Body of pancreas (tissue), 4 donors: ENCODE results near the gene LYSMD2. TPM values are rescaled to one million over a fixed set of nuclear protein-coding genes. Genes with fewer than 3 reads are reported as not detected.

ENCODE experiments used
- ATAC-seq: fragments of 150-250 bp; one replicate; pipeline ENCODE4 v1.9.1; 2016
- DNase-seq, 4 donors: peaks; one replicate each; pipeline ENCODE4 v3.0.0-alpha.2; 2019
- H3K27ac ChIP-seq, 4 donors: fragments of 200-600 bp; sonication (generic); 1 replicate in 3 of 4; 2 replicates in 1 of 4; pipeline versions ENCODE4 v1.5.1 to v1.6.1; 2016 to 2019; ENCODE audit warnings: mild to moderate bottlenecking in 1 of 4, mixed read lengths in 1 of 4, moderate library complexity in 1 of 4
- H3K27me3 ChIP-seq, 2 donors: fragments of 200-600 bp; sonication (generic); one replicate each; pipeline ENCODE4 v1.6.0; 2016; ENCODE audit warnings: mild to moderate bottlenecking in 1 of 2
- H3K36me3 ChIP-seq, 2 donors: fragments of 200-600 bp; sonication (generic); replicated peaks in 1 of 2; 2 replicates each; pipeline ENCODE4 v1.5.1; 2016; ENCODE audit warnings: low read depth in 2 of 2; ENCODE audit not compliant: insufficient read depth in 1 of 2
- H3K4me1 ChIP-seq: fragments of 200-600 bp; sonication (generic); one replicate; pipeline ENCODE4 v1.6.0; 2016
- H3K4me3 ChIP-seq, 2 donors: fragments of 200-600 bp; sonication (generic); 1 replicate in 1 of 2; 2 replicates in 1 of 2; pipeline ENCODE4 v1.5.1; 2016 to 2019
- H3K9me3 ChIP-seq, 3 donors: fragments of 200-600 bp; sonication (generic); 1 replicate in 2 of 3; 2 replicates in 1 of 3; pipeline ENCODE4 v1.5.1; 2016
- POLR2A ChIP-seq, 3 donors: fragments of 450-650 bp; IDR thresholded peaks; one replicate each; pipeline ENCODE4 v1.6.1; 2016; ENCODE audit warnings: antibody characterized with exemption in 3 of 3, mild to moderate bottlenecking in 2 of 3
- WGBS, 2 donors: methylation state at CpG; one replicate each; pipeline ENCODE4 v1.1.5; 2017; 5-methylcytosine and 5-hydroxymethylcytosine counted together
- intact Hi-C: fragments of 100-400 bp; cut with DNase I; formaldehyde crosslinking; loops from one replicate; pipeline ENCODE4 v1.15.1; 2023
- total RNA-seq, 2 donors: library from RNA; depleted of rRNA; stranded (reverse); fragments of >200 nt; gene quantifications; one replicate each; pipeline ENCODE4 v1.1.0, GENCODE V29; 2016
- TF ChIP-seq, protein P1 (sequence below), 7 experiments: fragments of 450-650 bp in 4 of 7; fragments of 200-600 bp in 3 of 7; sonication (generic) in 3 of 7; IDR thresholded peaks; one replicate each; pipeline ENCODE4 v1.5.1; 2016 to 2019; ENCODE audit warnings: antibody characterized with exemption in 7 of 7

The LYSMD2 gene
- total RNA-seq, 2 donors from 2014 or later: 8.0 to 20.1 TPM

DNA sequence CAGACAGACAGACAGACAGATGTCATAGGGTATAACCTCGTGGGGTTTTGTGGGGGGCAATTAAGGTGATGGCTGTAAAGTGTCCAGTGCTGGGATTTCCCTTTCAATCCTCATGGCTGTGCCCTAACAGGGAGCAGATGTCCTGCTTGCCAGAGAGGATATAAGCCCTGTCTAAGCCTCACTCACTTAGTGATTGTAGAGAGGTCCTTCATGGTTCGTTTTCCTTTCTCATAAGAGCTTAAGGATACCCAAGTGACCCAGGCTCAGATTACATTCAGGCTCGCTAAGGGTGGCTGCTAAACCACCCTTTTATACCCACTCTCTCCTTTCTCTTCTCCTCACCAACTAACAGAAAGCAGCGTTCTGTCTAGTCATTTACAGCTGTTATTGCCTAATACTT lies 19.2 kb downstream of the LYSMD2 start:
- TF ChIP-seq POLR2A (IDR thresholded peaks at IDR 0.05): no peak
- 61 to 62% methylated on average over 4 of the region's 4 CpGs for WGBS, 2 donors
- Histone ChIP-seq H3K4me3 (no peak overlapping the region), H3K27ac (no peak overlapping the region), H3K4me1 (no peaks in the 10 kb centered on the region), H3K9me3 (no peaks in the 10 kb centered on the region), H3K36me3 (no peaks in the 10 kb centered on the region), H3K27me3 (no peaks in the 10 kb centered on the region)
- DNase-seq: no peak
- no peak for ATAC-seq
- intact Hi-C loops: no loop called here

DNA sequence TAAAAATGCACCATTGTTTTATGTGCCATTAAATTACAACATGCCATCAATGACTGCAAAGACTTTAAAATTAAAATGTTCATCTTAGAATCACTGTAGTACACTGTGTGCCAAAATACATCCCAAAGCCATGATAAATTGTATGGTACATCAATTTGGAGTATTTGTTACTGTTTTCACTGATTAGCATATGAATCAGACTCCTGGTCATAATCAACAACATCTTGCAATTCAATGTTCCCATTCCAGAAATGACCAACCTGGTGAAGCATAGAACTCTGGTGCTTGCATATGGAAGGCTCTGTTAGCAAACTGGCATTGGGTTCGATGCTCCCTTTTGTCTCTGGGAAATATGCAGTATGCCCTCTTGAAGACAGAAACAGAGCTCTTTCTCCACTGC lies 22.5 kb downstream of the LYSMD2 start:
- H3K27me3 ChIP-seq: no peaks in the 10 kb centered on the region
- intact Hi-C loops: no loop called here

DNA sequence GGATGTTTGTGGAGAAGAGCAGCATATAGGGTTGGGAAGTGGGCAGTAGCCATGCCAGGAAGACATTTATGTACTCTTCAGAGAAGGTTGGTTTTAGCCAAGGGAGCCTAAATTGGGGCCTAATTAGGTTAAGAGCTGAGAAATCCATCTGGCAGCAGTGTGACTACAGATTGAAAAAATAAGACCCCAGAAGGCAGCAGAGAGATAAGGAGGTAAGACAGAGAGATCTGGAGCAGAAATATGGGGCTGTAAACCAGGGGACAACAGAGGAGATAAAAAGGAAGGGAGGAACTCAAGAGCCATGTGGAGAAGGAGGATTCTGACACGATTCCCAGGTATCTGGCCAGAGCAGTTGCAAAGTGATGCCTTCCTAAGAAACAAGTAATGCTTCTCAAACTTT lies 23.3 kb downstream of the LYSMD2 start:
- intact Hi-C loops: no loop called here
- ATAC-seq: no peak
- Histone ChIP-seq H3K36me3 (no peaks in the 10 kb centered on the region), H3K9me3 (no peaks in the 10 kb centered on the region), H3K27ac (no peak overlapping the region), H3K4me3 (no peak overlapping the region), H3K27me3 (no peaks in the 10 kb centered on the region), H3K4me1 (peaks cover under 1% of the 10 kb centered on the region)
- 81 to 83% methylated on average over 1 of the region's 1 CpG for WGBS, 2 donors
- TF ChIP-seq, protein P1, sequence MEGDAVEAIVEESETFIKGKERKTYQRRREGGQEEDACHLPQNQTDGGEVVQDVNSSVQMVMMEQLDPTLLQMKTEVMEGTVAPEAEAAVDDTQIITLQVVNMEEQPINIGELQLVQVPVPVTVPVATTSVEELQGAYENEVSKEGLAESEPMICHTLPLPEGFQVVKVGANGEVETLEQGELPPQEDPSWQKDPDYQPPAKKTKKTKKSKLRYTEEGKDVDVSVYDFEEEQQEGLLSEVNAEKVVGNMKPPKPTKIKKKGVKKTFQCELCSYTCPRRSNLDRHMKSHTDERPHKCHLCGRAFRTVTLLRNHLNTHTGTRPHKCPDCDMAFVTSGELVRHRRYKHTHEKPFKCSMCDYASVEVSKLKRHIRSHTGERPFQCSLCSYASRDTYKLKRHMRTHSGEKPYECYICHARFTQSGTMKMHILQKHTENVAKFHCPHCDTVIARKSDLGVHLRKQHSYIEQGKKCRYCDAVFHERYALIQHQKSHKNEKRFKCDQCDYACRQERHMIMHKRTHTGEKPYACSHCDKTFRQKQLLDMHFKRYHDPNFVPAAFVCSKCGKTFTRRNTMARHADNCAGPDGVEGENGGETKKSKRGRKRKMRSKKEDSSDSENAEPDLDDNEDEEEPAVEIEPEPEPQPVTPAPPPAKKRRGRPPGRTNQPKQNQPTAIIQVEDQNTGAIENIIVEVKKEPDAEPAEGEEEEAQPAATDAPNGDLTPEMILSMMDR (IDR thresholded peaks at IDR 0.05): no peak
- no peak for TF ChIP-seq POLR2A (IDR thresholded peaks at IDR 0.05)
- DNase-seq: no peak

More for the DNA sequence above, 22.5 kb downstream of the LYSMD2 start:
- Histone ChIP-seq H3K4me1 (no peaks in the 10 kb centered on the region), H3K36me3 (no peaks in the 10 kb centered on the region), H3K27ac (no peak overlapping the region), H3K4me3 (no peak overlapping the region), H3K9me3 (no peaks in the 10 kb centered on the region)
- DNase-seq (no peak), ATAC-seq (no peak)
- WGBS, 2 donors: 85 to 100% methylated on average over 1 of the region's 1 CpG
- no peak for TF ChIP-seq POLR2A (IDR thresholded peaks at IDR 0.05)
- TF ChIP-seq, protein P1 (IDR thresholded peaks at IDR 0.05): no peak

DNA sequence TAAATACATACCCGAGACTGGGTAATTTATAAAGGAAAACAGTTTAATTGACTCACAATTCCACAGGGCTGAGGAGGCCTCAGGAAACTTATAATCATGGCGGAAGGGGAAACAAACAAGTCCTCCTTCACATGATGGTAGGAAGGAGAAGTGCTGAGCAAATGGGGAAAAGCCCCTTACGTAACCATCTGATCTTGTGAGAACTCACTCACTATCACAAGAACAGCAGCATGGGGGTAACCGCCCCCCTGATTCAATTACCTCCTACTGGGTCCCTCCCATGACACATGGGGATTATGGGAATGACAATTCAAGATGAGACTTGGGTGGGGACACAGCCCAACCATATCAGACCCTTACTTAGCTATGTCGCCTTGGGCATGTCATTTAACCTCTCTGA lies 28.4 kb downstream of the LYSMD2 start:
- Histone ChIP-seq H3K27me3 (no peaks in the 10 kb centered on the region), H3K9me3 (no peaks in the 10 kb centered on the region), H3K4me3 (no peak overlapping the region), H3K27ac (peak overlapping the region; percentile 5 to 89 (median 80)), H3K4me1 (peaks cover 24% of the 10 kb centered on the region), H3K36me3 (no peaks in the 10 kb centered on the region)
- WGBS, 2 donors: 70 to 71% methylated on average over 5 of the region's 5 CpGs
- DNase-seq (no peak), ATAC-seq (no peak)
- TF ChIP-seq, protein P1 (IDR thresholded peaks at IDR 0.05): no peak
- TF ChIP-seq POLR2A (IDR thresholded peaks at IDR 0.05): no peak
- intact Hi-C loops: no loop called here

DNA sequence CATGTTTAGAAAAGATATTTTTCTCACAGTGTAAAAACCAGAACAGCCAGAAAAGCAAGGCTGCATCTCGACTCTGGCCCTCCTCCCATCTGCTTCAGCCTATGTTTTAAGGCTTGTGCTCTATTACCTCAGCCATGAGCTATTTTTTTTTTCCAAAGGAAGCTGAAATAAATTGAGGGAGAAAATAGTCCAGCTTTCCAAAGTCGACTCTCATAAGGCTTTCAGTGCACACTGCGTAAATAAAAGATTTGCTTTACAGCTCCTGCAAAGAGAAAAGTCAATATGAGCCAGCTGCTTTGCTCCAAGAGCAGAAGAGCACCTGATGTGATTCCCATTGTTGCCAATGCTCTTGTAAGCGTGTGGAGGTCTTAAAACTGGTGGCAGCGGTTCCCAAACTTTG lies 29.4 kb downstream of the LYSMD2 start:
- peak in 2 of 3 donors; percentile 48 to 53 for TF ChIP-seq POLR2A (IDR thresholded peaks at IDR 0.05)
- TF ChIP-seq, protein P1 (IDR thresholded peaks at IDR 0.05): no peak
- no peaks in the 10 kb centered on the region for H3K27me3 ChIP-seq
- no peaks in the 10 kb centered on the region for H3K9me3 ChIP-seq
- intact Hi-C loops: no loop called here
- H3K27ac ChIP-seq: peak overlapping the region; percentile 79 to 89 (median 81)
- WGBS, 2 donors: 25 to 33% methylated on average over 5 of the region's 5 CpGs
- H3K4me3 ChIP-seq: no peak overlapping the region
- ATAC-seq (peak; percentile 89), DNase-seq (peak; percentile 29 to 69 (median 54))
- peaks cover 24% of the 10 kb centered on the region for H3K4me1 ChIP-seq
- H3K36me3 ChIP-seq: no peaks in the 10 kb centered on the region
